GM19043 (cell line): ENCODE data around the gene PALM.
"Not testable (repeated sequence)": the region's sequence is repeated elsewhere in the genome, so short reads cannot be mapped to it uniquely, and the experiment has no call there.

ENCODE experiments used
- ATAC-seq: cut with Tn5 transposase; IDR thresholded peaks from one replicate; pipeline ENCODE4 v1.9.1; 2021; ENCODE audit warnings: low read depth; ENCODE audit not compliant: unreplicated experiment

The PALM gene

DNA sequence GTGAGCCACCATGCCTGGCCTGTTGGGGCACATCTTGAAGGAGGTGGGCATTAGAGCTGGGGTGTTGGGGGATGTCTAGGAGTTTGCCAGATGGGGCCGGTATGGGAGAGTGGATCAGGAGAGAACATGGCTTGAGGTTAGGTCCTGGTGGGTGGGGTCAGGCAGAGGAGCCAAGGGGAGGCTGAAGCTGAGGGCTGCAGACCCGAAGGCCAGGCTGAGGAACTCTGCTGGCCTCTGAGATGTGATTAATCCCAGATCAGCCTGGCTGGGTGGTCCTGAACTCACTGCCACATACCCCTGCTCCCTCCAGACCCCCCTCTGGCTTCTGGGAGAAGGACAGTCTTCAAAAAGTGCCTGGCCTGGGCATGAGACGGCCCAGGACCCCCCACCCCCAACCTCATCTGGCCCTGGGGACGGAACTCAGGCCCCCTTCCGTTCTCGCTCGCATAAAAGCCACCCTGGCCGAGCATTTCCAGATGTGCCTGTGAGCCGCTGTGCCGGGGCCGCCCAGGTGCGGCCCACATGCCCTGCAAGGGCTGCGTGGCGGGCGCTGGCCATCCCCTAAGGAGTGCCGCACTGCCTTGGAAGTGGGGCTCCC lies 29.8 kb upstream of the PALM start:
- no peak for ATAC-seq

DNA sequence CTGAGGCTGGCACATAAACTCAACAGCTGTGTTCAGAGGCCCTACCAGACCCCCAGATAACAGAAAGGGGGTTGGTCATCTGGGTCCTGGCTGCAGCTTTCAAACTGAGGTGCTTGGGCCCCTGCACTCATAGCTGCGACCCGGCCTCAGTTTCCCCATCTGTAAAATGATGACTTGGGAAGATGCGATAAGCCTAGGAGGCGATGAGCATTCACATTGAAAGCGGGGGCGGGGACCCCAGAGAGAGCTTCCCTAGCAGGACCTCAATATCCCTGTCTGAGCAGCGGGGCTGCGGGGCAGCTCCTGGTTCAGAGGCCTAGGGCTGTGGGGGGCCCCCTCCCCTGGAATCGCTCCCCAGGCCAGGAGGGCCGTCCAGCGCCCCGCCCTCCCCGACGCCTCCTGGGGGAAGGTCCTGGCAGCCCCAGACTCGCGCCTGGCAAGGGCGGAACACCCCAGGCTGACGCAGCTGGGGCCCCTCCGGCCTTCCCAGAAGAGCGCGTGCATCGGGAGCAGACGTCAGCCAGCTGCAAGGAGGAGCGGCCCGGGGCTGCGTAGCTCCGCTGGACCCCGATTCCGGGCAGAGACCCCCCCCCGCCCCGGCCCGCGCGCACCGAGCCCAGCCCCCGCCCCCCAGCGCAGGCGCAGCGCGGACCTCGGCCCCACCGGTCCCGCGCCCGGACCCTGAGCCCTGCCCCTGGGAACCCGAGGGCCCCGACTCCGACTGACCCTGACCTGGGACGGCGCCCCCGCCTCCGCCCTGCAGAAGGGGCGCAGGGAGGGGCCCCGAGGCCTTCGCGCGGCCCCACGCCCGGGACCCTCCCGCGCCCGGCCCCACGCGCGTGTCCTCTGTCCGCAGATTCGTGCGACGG lies 29.1 kb upstream of the PALM start:
- no peak for ATAC-seq

DNA sequence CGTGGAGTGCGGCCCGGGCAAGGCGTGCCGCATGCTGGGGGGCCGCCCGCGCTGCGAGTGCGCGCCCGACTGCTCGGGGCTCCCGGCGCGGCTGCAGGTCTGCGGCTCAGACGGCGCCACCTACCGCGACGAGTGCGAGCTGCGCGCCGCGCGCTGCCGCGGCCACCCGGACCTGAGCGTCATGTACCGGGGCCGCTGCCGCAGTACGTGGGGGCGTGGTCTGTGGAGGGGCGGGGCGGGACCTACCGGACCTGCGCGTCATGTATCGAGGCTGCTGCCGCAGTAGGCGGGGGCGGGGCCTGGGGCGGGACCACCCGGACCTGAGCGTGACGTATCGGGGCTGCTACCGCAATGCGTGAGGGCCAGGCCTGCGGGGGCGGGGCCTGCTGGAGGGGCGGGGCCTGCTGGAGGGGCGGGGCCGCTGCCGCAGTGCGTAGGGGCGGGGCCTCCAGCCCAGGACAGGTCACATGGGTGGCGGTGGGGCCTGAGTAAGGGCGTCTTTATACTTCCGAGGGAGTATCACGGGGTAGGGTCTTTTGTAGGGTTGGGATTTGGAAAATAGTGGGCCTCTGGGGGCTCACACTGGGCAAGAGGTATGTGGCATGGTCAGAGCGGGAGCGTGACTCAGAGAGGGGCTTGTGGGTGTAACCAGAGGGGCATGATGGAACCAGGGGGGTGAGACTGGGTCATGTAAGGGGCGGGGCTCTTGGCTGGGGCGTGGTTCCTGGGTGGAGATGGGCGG lies 28.3 kb upstream of the PALM start:
- peak; percentile 67 for ATAC-seq

DNA sequence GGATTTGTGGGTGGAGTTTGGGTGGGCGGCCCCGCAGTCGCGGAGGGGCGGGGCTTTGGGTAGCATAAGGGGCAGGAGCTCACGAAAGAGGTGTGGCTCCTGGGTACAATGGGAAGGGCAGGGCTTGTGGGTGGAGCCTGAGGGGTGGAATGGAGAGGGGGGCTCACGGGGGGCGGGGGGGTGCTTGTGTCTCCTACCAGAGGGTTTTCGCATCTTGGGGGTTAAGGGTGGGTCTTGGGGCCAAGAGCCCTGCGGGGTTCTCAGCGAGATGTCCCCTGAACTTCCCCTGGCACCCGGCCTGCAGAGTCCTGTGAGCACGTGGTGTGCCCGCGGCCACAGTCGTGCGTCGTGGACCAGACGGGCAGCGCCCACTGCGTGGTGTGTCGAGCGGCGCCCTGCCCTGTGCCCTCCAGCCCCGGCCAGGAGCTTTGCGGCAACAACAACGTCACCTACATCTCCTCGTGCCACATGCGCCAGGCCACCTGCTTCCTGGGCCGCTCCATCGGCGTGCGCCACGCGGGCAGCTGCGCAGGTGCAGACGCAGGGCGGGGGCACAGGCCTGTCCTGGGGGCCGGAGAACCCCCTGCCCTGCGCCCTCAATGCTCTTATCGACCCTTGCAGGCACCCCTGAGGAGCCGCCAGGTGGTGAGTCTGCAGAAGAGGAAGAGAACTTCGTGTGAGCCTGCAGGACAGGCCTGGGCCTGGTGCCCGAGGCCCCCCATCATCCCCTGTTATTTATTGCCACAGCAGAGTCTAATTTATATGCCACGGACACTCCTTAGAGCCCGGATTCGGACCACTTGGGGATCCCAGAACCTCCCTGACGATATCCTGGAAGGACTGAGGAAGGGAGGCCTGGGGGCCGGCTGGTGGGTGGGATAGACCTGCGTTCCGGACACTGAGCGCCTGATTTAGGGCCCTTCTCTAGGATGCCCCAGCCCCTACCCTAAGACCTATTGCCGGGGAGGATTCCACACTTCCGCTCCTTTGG lies 27.4 kb upstream of the PALM start:
- ATAC-seq = peak; percentile 29

DNA sequence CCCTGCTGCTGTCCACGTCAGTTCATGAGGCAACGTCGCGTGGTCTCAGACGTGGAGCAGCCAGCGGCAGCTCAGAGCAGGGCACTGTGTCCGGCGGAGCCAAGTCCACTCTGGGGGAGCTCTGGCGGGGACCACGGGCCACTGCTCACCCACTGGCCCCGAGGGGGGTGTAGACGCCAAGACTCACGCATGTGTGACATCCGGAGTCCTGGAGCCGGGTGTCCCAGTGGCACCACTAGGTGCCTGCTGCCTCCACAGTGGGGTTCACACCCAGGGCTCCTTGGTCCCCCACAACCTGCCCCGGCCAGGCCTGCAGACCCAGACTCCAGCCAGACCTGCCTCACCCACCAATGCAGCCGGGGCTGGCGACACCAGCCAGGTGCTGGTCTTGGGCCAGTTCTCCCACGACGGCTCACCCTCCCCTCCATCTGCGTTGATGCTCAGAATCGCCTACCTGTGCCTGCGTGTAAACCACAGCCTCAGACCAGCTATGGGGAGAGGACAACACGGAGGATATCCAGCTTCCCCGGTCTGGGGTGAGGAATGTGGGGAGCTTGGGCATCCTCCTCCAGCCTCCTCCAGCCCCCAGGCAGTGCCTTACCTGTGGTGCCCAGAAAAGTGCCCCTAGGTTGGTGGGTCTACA lies 25.9 kb upstream of the PALM start:
- ATAC-seq = no peak

DNA sequence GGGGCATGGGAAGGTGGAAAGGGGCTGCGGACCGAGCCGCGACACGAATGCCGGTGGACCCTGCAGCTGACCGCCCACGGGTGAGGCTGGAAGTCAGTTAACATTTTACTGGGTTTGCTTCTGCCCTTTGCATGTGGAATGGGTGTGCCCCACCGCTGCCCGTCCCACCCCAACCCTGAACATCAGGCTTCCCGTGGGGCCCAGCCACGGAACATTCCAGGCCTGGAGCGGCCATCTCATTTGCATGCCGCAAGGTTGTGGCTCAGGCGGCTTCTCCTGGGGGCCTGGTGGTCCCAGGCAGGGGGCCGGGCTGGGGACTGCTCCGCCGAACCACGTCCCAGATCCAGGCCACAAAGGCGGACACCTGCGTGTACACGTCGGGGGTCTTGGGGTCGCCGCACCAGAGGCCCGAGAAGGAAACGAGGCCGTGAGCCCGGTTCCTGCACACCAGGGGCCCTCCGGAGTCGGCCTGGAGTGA lies 23.2 kb upstream of the PALM start:
- ATAC-seq = no peak

DNA sequence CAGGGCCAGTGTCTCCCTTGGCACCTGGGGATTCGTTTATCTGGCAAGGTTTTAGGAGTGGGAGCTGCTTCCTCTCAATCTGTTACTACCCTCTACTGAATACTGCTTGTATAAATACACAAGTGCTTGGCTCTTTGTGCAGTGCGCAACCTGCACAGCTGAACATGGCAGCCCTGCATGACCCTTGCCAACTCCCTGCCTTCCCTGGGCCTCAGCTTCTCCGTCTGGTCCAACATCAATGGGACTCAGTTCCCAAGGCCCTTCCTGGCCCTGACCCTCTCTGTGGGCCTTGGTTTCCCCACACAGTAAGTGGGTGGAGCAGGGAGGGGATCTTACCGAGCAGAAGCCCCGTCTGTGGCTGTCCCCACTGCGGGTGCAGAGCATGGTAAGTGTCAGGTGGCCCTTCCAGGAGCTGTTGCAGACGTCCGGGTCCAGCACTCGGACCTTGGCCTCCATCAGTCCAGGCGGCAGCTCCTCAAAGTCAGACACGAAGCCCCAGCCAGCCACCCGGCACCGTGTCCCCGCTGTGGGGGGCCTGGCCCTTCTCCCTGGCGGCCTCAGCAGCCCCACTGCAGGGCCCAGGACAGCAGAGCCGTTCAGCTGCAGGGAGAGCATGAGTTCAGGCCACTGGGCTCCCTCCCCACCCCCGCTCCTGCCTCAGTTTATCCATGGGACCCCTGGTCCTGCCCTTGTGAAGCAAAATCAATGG lies 22.0 kb upstream of the PALM start:
- no peak for ATAC-seq

DNA sequence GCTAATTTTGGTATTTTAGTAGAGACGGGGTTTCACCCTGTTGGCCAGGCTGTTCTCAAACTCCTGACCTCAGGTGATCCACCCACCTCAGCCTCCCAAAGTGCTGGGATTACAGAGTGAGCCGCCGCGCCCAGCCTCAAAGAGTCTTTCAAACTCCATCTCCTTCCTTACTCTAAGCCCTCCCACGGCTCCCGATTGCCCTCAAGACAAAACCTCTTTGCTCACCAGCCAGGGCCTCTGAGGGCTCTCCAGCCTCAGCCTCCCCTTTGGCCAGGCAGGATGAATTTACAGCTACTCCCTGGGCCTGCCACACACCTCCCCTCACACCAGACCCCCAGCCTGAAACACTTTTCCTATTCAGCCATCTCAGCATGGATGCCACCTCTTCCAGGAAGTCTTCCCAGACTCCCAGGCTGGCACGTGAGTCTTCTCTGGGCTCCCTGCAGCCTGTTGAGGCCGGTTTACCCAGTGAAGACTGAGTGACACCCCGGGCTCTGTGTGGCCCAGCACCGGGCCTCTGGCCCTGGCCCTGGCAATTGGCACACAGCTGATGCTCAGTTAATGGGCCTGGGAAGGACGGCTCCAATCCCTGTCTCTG lies 21.1 kb upstream of the PALM start:
- ATAC-seq = no peak

DNA sequence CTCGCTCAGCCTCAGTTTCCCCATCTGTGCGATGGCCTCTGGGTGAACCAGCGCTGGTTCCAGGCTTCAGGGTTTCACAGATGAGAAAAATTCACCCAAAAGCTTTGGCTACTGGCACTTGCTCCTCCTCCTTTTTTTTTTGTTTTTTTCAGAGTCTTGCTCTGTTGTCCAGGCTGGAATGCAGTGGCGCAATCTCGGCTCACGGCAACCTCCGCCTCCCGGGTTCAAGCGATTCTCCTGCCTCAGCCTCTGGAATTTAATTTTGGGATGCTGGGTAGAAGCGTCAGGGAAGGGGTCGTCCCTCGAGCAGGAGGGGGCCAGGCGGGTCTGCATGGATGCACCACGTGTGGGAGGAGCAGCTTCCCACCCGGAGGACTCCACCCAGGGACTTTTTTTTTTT lies 20.5 kb upstream of the PALM start:
- ATAC-seq = no peak

DNA sequence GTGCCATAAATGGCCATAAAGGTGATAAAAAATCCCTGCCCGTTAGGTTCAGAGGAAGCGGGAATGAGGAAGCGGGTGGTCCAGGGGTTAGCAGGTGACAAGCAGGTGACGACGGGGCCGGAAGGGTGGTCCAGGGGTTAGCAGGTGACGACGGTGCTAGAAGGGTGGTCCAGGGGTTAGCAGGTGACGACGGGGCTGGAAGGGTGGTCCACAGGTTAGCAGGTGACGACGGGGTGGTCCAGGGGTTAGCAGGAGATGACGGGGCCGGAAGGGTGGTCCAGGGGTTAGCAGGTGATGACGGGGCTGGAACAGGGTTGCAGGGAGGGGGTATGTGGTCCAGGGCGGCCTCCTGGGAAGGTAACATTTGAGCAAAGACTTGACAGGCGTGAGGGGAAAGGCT lies 19.7 kb upstream of the PALM start:
- no peak for ATAC-seq

DNA sequence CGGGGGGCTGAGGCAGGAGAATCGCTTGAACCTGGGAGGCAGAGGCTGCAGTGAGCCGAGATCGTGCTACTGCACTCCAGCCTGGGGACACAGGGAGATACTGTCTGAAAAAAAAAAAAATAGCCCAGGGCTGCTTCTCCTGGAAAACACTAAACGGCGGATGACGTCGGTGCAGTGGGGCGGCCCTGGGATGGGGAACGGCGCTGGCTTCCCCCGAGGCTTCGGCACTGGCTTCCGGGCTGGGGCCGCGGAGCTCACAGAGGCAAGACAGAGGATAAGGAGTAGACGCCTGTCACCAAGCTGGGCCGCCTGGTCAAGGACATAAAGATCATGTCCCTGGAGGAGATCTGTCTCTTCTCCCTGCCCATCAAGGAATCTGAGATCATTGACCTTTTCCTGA lies 18.5 kb upstream of the PALM start:
- no peak for ATAC-seq

DNA sequence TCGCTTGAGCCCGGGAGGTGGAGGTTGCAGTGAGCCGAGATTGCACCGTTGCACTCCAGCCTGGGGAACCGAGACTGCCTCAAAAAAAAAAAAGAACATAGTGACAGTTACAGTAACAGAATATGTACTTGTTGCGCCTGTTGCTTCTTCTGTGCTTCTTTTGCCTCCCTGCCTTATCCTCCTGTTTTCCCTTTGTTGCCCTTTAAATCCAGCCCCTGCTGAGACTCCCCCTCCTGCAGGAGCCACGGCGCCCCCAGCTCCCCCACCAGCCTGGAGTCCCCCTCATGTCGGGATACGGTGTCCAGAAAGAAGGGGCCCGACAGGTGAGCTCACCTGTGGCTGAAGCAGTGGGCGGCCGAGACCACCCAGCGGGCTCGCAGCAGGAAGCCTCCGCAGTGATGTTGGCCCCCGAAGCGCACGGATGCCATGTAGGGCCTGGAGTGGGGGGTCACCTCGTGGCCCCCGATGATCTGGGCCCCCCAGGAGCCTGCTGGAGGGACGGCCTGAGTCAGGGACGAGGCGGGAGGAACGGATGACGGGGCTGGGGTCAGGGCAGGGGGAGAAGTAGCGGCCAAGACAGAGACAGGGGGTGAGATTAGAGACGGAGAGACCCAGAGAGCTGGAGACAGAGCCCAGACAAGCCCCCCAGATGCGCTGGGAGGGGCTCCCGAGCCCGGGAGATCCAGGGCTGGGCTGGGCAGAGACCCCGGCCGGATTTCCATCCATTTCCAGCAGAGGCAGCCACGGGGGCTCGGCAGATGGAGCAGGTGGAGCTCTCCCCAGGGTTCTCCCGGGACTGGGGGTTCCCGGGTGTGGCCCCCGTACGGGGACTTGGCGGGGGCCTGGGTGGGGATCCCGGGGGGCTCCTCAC lies 14.0 kb upstream of the PALM start:
- ATAC-seq = no peak

DNA sequence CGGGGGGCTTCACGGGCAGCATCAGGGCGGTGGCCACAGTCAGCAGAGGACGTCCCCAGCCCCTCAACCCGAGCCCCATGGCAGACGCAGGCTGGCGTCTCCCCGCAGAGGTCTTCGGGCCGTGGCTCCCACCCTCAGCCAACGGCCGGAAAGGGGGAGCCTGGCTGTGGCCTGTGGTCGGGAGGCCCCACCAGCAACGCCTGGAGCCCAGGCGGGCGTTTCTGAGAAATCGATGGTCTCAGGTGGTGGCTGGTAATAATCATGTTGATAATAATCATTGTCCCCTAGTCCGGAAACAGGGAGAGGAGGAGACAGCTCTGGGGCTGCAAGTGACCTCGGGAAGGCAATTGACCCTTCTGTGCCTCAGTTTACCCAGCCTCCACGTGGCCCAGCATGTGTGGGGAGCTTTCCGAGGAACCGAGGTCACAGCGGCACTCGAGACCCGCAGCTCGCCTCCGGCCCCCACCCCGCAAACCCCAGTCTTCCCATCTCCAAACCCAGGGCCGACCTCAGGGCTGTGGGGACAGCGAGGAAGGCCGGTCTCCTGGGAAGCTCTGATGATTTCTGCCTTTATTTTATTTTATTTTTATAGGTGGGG lies 13.3 kb upstream of the PALM start, which contains the start of gene PRSS57:
TSS of gene PRSS57 (minus strand) at position 101 of the 598 bp plus-strand sequence. CDS start at position 79, 22 bp downstream.
- no peak for ATAC-seq

DNA sequence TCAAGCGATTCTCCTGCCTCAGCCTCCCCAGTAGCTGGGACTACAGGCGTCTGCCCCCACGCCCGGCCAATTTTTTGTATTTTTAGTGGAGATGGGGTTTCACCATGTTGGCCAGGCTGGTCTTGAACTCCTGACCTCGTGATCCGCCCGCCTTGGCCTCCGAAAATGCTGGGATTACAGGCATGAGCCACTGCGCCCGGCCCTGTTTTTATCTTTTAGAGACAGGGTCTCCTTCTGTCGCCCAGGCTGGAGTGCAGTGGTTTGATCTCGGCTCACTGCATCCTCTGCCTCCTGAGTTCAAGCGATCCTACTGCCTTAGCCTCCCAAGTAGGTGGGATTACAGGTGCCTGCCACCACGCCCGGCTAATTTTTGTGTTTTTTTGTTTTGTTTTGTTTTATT lies 10.2 kb upstream of the PALM start:
- not testable (repeated sequence) for ATAC-seq

DNA sequence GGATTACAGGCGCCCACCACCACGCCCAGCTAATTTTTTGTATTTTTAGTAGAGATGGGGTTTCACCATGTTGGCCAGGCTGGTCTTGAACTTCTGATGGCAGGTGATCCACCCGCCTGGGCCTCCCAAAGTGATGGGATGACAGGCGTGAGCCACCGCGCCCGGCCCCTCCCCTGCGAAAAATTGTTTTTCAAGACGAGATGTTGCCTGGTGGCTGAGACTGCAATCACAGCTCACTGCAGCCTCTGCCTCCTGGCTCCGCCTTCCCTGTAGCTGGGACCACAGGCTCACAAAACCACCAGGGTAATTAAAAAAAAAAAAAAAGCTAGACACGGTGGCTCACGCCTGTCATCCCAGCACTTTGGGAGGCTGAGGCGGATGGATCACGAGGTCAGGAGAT lies 8.8 kb upstream of the PALM start:
- ATAC-seq = not testable (repeated sequence)

DNA sequence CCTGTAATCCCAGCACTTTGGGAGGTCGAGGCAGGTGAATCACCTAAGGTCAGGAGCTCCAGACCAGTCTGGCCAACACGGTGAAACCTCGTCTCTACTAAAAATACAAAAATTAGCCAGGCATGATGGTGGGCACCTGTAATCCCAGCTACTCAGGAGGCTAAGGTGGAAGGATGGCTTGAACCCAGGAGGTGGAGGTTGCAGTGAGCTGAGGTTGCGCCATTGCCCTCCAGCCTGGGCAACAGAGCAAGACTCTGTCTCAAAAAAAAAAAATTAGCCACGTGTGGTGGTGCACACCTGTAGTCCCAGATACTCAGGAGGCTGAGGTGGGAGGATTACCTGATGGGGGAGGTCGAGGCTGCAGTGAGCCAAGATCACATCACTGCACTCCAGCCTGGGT lies 5.9 kb upstream of the PALM start:
- not testable (repeated sequence) for ATAC-seq

DNA sequence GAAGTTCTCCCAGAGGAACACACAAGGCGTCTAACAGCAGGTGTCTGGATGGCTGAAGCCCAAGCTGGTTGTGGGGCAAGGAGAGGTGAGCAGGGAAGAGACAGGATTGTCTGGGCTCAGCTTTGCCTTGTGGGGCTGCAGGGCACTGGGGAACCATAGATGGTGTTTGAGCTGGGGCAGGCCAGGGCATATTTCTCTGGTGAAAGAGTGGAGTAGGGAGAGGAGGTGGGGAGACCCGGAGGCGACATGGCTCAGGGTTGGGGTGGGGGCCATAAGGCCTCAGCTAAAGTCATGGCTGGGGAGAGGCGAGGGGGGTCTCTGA lies 5.4 kb upstream of the PALM start:
- no peak for ATAC-seq
